HepG2 (cell line): ENCODE results near the gene PFKFB4. TPM values are rescaled to one million over a fixed set of nuclear protein-coding genes. Genes with fewer than 3 reads are reported as not detected.

ENCODE experiments used
- CREM ChIP-seq, 2 experiments: sonication (generic) in 1 of 2; formaldehyde crosslinking in 1 of 2; IDR thresholded peaks; 2 replicates each; pipeline versions ENCODE4 v1.4.0 to v1.6.1; 2016 to 2020; ENCODE audit warnings: antibody characterized with exemption in 1 of 2, mild to moderate bottlenecking in 1 of 2, missing genetic modification reagents in 1 of 2
- DMTF1 ChIP-seq: sonication (generic); formaldehyde crosslinking; IDR thresholded peaks from 2 replicates; pipeline ENCODE4 v1.4.0; 2020; ENCODE audit warnings: mild to moderate bottlenecking, missing genetic modification reagents
- E2F2 ChIP-seq: sonication (generic); formaldehyde crosslinking; IDR thresholded peaks from 2 replicates; pipeline ENCODE4 v1.4.0; 2020; ENCODE audit warnings: missing genetic modification reagents, borderline replicate concordance
- MEIS1 ChIP-seq: sonication (generic); formaldehyde crosslinking; IDR thresholded peaks from 2 replicates; pipeline ENCODE4 v1.9.0; 2021; ENCODE audit warnings: mild to moderate bottlenecking, missing genetic modification reagents, moderate library complexity, borderline replicate concordance
- NBN ChIP-seq: fragments of 450-650 bp; conservative IDR thresholded peaks from 2 replicates; pipeline ENCODE4 v1.6.1; 2017
- NCOR1 ChIP-seq: fragments of 200-600 bp; sonication (generic); IDR thresholded peaks from 2 replicates; pipeline ENCODE4 v1.7.0; 2017; ENCODE audit warnings: antibody characterized with exemption, low read length, borderline replicate concordance
- NFE2L2 ChIP-seq: fragments of 150-350 bp; IDR thresholded peaks from 2 replicates; pipeline ENCODE4 v1.6.1; 2014; ENCODE audit warnings: low read length
- PATZ1 ChIP-seq: sonication (generic); formaldehyde crosslinking; IDR thresholded peaks from 2 replicates; pipeline ENCODE4 v1.4.0; 2020; ENCODE audit warnings: missing genetic modification reagents
- RBM22 ChIP-seq: fragments of 200-400 bp; formaldehyde crosslinking; optimal IDR thresholded peaks from 2 replicates; pipeline ENCODE3; 2017; ENCODE audit warnings: mild to moderate bottlenecking, low read length, moderate library complexity
- RXRA ChIP-seq: sonication (generic); formaldehyde crosslinking; IDR thresholded peaks from 2 replicates; pipeline ENCODE4 v1.5.1; 2020; ENCODE audit warnings: missing genetic modification reagents
- YEATS2 ChIP-seq: sonication (generic); formaldehyde crosslinking; IDR thresholded peaks from 2 replicates; pipeline ENCODE4 v1.4.0; 2020; ENCODE audit warnings: missing genetic modification reagents, borderline replicate concordance
- ZFX ChIP-seq: sonication (generic); formaldehyde crosslinking; IDR thresholded peaks from 2 replicates; pipeline ENCODE4 v1.4.0; 2020; ENCODE audit warnings: mild to moderate bottlenecking, low read depth, missing genetic modification reagents, moderate library complexity
- ZFY ChIP-seq: sonication (generic); formaldehyde crosslinking; IDR thresholded peaks from 2 replicates; pipeline ENCODE4 v1.4.0; 2020; ENCODE audit warnings: missing genetic modification reagents
- ZHX2 ChIP-seq, 2 experiments: sonication (generic) in 1 of 2; formaldehyde crosslinking in 1 of 2; IDR thresholded peaks; 2 replicates each; pipeline versions ENCODE4 v1.6.1 to v1.9.0; 2014 to 2022; ENCODE audit warnings: antibody characterized with exemption in 1 of 2, borderline replicate concordance in 1 of 2, inconsistent platforms in 1 of 2, low read depth in 1 of 2, missing genetic modification reagents in 1 of 2
- ZNF337 ChIP-seq: sonication (generic); formaldehyde crosslinking; IDR thresholded peaks from 2 replicates; pipeline ENCODE4 v1.5.1; 2020; ENCODE audit warnings: missing genetic modification reagents, low read depth, mild to moderate bottlenecking, borderline replicate concordance
- ZNF34 ChIP-seq: sonication (generic); formaldehyde crosslinking; IDR thresholded peaks from 2 replicates; pipeline ENCODE4 v1.4.0; 2020; ENCODE audit warnings: mild to moderate bottlenecking, missing genetic modification reagents, borderline replicate concordance
- polyA plus RNA-seq, 8 experiments: library from polyadenylated mRNA; depleted of rRNA in 3 of 8; stranded (reverse) in 7 of 8; unstranded in 1 of 8; fragments of >200 nt; fragmentation: Illumina TruSeq in 4 of 8; extraction: Trizol in 4 of 8; gene quantifications; 2 replicates each; pipeline versions ENCODE4 v1.2.1 to v1.2.3, GENCODE V29; 2011 to 2016; ENCODE audit warnings: low read depth in 4 of 8, missing spikeins in 1 of 8, mixed read lengths in 1 of 8; ENCODE audit not compliant: insufficient read depth in 1 of 8
- total RNA-seq, 5 experiments: library from RNA; depleted of rRNA; stranded (reverse); fragments of >200 nt; fragmentation: Illumina TruSeq; extraction: Trizol; gene quantifications; 2 replicates each; pipeline ENCODE4 v1.2.3, GENCODE V29; 2016; ENCODE audit warnings: low read depth in 1 of 5

PFKFB4 gene
- total and polyA plus RNA-seq, 2 of the 13 experiments (the other 11 are each of a cell fraction or from before 2014, with no cell fraction given): 7.1 to 103 TPM

GRCh38 chr3:48594417-48595049 lies 37.9 kb upstream of the PFKFB4 start (continued):
- TF ChIP-seq PATZ1 (CRISPR knock-in tag) (no peak), NCOR1 (no peak), E2F2 (CRISPR knock-in tag) (no peak), ZNF337 (CRISPR knock-in tag) (no peak), RBM22 (no peak), ZNF34 (CRISPR knock-in tag) (no peak), MEIS1 (CRISPR knock-in tag) (no peak), ZFX (CRISPR knock-in tag) (peak; percentile 76), RXRA (CRISPR knock-in tag) (0 out of 2 replicates have a peak, but pooled peaks have one; percentile 16), DMTF1 (CRISPR knock-in tag) (no peak), CREM (IDR thresholded peaks at IDR 0.05) (no peak), CREM (CRISPR knock-in tag; IDR thresholded peaks at IDR 0.05) (no peak), NBN (no peak), ZFY (CRISPR knock-in tag) (peak; percentile 58; the same call in 1 of the 2 replicates), ZHX2 (IDR thresholded peaks at IDR 0.05; ENCODE audit: low read depth) (no peak), ZHX2 (CRISPR knock-in tag; IDR thresholded peaks at IDR 0.05; ENCODE audit: borderline replicate concordance) (no peak), NFE2L2 (no peak), YEATS2 (CRISPR knock-in tag) (no peak)
